Cardiac muscle cell (in vitro differentiated cells and primary cell): ENCODE measurements around the gene PC. TPM values are rescaled to one million over a fixed set of nuclear protein-coding genes. Genes with fewer than 3 reads are reported as not detected.
"Not testable (repeated sequence)": the region's sequence is repeated elsewhere in the genome, so short reads cannot be mapped to it uniquely, and the experiment has no call there.

ENCODE experiments used
- DNase-seq, 2 donors: peaks; one replicate each; pipeline versions ENCODE4 v3.0.0 to v3.0.0-alpha.2; 2010 to 2017; ENCODE audit warnings: low read depth in 1 of 2, low spot score in 1 of 2
- H3K27ac ChIP-seq: fragments of 200-600 bp; sonication (generic); 2 replicates; pipeline ENCODE4 v1.5.1; 2016
- H3K27me3 ChIP-seq: fragments of 200-600 bp; sonication (generic); 2 replicates; pipeline ENCODE4 v1.6.0; 2016; ENCODE audit warnings: control low read depth
- H3K36me3 ChIP-seq: fragments of 200-600 bp; sonication (generic); 2 replicates; pipeline ENCODE4 v1.5.1; 2016; ENCODE audit warnings: control low read depth
- H3K4me1 ChIP-seq: fragments of 200-600 bp; sonication (generic); 2 replicates; pipeline ENCODE4 v1.8.1; 2017; ENCODE audit warnings: low read depth, mild to moderate bottlenecking, mixed run types
- H3K4me3 ChIP-seq: fragments of 200-600 bp; sonication (generic); 2 replicates; pipeline ENCODE4 v1.5.1; 2016; ENCODE audit warnings: mild to moderate bottlenecking
- H3K9me3 ChIP-seq: fragments of 200-600 bp; sonication (generic); 2 replicates; pipeline ENCODE4 v1.5.1; 2017; ENCODE audit warnings: low read depth, mild to moderate bottlenecking, control low read depth
- CTCF ChIP-seq: IDR thresholded peaks from 2 replicates; pipeline ENCODE4 v1.5.1; 2012; ENCODE audit warnings: low read depth, mild to moderate bottlenecking, low read length
- polyA plus RNA-seq: library from polyadenylated mRNA; unstranded; fragments of >200 nt; fragmentation: Nextera tagmentation; extraction: Ambion mirVana; gene quantifications from 2 replicates; pipeline ENCODE4 v1.2.1, GENCODE V29; 2016
- total RNA-seq: library from RNA; depleted of rRNA; stranded (reverse); fragments of >200 nt; gene quantifications from 2 replicates; pipeline ENCODE4 v1.2.3, GENCODE V29; 2016

Gene PC
- total and polyA plus RNA-seq, 2 experiments from 2014 or later: 20.5 to 30.7 TPM

DNA sequence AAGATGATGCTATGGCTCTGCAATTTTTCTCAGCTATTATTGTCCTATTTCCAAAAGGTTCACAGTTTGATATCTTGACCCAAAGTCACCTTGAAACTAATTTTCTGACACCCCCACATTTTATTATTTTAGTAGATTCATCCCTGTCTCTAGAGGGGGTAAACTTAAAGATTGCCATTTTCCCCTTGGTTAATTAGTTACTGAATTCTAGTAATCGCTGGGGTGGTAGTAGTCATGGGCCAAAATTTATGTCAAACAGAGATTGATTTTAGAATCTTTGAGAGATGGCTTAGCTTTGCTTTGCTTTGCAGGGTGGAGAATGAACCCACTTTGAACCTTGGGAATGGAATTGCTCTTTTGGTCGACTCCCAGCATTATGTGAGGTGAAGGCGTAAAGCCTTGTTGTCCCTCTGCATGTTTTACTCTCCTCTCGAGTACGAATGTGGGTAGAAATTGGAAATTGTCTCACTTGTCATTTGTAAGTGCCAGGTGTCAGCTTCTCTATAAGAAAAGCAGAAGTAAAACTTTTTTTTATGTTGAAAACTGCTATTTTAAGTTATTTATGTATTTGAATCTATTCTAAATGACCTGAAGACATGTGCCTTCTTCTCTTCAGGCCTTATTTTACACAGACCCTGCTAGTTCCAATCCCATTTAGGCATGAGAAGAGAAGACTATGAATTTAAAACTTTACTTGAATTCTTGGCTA lies 157.3 kb downstream of the PC start:
- peaks cover 2% of the 10 kb centered on the region for H3K36me3 ChIP-seq
- TF ChIP-seq CTCF: no peak
- no peaks in the 10 kb centered on the region for H3K27me3 ChIP-seq
- H3K27ac ChIP-seq: no peak overlapping the region
- no peak overlapping the region for H3K4me3 ChIP-seq
- no peak for DNase-seq
- no peaks in the 10 kb centered on the region for H3K9me3 ChIP-seq
- H3K4me1 ChIP-seq: no peaks in the 10 kb centered on the region

- DNase-seq, H3K27ac ChIP-seq, H3K4me1 ChIP-seq, H3K36me3 ChIP-seq, H3K27me3 ChIP-seq, H3K4me3 ChIP-seq, H3K9me3 ChIP-seq: not testable (repeated sequence)
Observed at GRCh38 chr11:66799815-66800214, 158.4 kb downstream of the PC start.

Other genes starting within 250 kb of the PC start
- gene SPTBN2, start 229.2 kb downstream of the PC start, total RNA-seq: 23.1 and 27.4 TPM in 2 replicates
- gene SPTBN2, start 229.2 kb downstream of the PC start, polyA plus RNA-seq: 6.0 and 15.0 TPM in 2 replicates
- gene RCE1, start 114.9 kb downstream of the PC start, total RNA-seq: 19.5 and 24.4 TPM in 2 replicates
- 19.9 and 25.2 TPM in 2 replicates for gene RCE1, start 114.9 kb downstream of the PC start, polyA plus RNA-seq
- 40.6 and 50.4 TPM in 2 replicates for gene LRFN4, start 101.3 kb downstream of the PC start, total RNA-seq
- 41.6 and 57.8 TPM in 2 replicates for gene LRFN4, start 101.3 kb downstream of the PC start, polyA plus RNA-seq
- not detected in 2 replicates for gene C11orf86, start 16.9 kb upstream of the PC start, total RNA-seq
- not detected in 2 replicates for gene C11orf86, start 16.9 kb upstream of the PC start, polyA plus RNA-seq
- gene SYT12, start 64.8 kb upstream of the PC start, total RNA-seq: 0.21 and 0.53 TPM in 2 replicates
- gene SYT12, start 64.8 kb upstream of the PC start, polyA plus RNA-seq: 0.62 TPM in 1 of 2 replicates, not detected in the other
- 48.5 and 71.7 TPM in 2 replicates for gene RHOD, start 98.5 kb upstream of the PC start, total RNA-seq
- 32.8 and 44.2 TPM in 2 replicates for gene RHOD, start 98.5 kb upstream of the PC start, polyA plus RNA-seq
- 28.2 and 37.8 TPM in 2 replicates for gene KDM2A, start 160.9 kb upstream of the PC start, total RNA-seq
- 17.6 and 21.0 TPM in 2 replicates for gene KDM2A, start 160.9 kb upstream of the PC start, polyA plus RNA-seq